Measurements from ENCODE around the gene PIK3R4.
A peak's percentile ranks its signal among the peaks of the same experiment; 100 is the strongest.

Gene PIK3R4

GRCh38 chr3:130739848-130740247 lies 6.8 kb downstream of the PIK3R4 start:
- DNase-seq: no peak

GRCh38 chr3:130738241-130738640 lies 8.4 kb downstream of the PIK3R4 start:
- no peak for DNase-seq

DNA sequence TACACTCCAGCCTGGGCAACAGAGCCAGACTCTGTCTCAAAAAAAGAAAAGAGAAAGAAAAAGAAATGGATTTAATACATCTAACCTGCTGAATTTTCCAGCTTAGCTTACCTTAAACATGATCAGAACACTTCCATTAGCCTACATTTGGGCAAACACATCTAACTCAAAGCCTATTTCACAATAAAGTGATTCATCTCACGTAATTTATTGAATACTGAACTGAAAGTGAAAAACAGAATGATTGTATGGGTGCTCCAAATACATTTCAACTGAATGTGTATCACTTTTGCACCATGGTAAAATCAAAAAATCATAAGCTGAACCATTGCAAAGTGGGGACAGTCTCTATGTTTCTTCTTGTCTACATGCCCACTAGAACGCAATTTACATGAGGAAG lies 9.0 kb downstream of the PIK3R4 start:
- peak; percentile 65 for DNase-seq

- no peak for DNase-seq
These were observed 13.3 kb downstream of the PIK3R4 start for GRCh38 chr3:130733236-130733875.

GRCh38 chr3:130732501-130732900 lies 14.1 kb downstream of the PIK3R4 start:
- DNase-seq: no peak

GRCh38 chr3:130731817-130732216 lies 14.8 kb downstream of the PIK3R4 start:
- DNase-seq: no peak

DNA sequence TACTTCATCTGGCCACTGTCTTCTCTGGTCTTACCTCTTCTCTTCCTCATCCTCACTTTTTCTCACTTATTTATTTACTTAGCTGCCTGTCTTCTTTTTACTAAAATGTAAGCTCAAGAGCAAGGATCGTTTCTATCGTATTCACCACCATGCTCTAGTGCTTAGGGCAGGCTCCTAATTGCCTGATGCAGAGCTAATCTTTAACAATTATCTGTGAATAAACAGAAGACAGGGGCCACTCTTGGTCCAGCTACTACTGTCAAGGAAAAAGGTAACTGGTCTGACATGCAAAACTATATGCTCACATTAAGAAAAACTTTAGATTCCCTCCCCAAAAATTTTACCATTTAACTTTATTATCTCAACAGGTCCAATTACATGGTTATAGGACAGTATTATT lies 17.5 kb downstream of the PIK3R4 start:
- no peak for DNase-seq

GRCh38 chr3:130728037-130728436 lies 18.6 kb downstream of the PIK3R4 start:
- no peak for DNase-seq

- no peak for DNase-seq
These were observed 20.9 kb downstream of the PIK3R4 start for GRCh38 chr3:130725746-130726145.

DNA sequence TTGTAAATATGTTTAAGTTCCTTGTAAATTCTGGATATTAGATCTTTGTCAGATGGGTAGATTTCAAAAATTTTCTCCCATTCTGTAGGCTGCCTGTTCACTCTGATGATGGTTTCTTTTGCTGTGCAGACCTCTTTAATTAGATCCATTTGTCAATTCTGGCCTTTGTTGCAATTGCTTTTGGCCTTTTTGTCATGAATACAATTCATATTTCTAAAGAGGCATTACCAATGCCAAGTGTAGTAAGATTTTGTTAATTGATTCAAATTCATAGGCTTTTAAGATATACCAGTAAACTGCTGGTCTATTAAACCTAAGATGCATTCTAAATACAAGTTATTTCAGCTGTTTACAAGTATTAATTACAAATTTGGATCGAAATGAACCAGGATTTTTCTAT lies 31.0 kb downstream of the PIK3R4 start:
- DNase-seq: no peak

DNA sequence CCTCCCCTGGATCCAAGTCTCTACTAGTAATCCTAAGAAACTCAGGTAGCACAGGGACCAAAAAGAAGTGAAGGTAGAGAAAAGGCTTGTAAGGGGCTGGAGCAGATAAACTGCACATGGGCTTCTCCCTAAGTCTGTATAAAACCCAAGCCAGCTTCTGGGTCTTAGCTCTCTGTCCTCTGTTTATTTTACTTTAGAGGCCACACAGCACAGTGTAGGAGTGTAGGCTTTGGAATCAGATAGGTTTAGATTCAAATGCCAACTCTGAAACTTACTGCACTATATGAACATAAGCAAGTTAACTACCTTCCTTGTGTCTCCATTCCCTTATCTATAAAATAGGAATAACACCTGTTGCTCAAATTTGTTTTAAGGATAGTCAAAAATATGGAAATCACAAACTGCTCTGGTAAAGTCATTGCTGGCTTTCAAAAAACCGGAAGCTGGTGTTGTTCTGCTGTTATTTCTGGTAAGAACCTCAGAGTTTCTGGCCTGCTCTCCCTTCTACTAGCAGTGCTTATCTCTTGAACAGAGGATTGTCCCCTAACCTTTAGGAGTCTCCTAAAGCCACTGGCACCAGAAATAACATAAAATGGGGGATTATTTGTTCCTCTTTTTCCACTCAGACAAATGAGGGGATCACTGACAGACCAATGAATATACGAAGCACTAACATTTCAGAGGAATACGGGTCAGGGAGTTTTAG lies 33.8 kb downstream of the PIK3R4 start:
- no peak for DNase-seq

- DNase-seq: no peak
These were observed 34.9 kb downstream of the PIK3R4 start for GRCh38 chr3:130711565-130712324.

GRCh38 chr3:130709671-130710070 lies 37.0 kb downstream of the PIK3R4 start:
- no peak for DNase-seq

DNA sequence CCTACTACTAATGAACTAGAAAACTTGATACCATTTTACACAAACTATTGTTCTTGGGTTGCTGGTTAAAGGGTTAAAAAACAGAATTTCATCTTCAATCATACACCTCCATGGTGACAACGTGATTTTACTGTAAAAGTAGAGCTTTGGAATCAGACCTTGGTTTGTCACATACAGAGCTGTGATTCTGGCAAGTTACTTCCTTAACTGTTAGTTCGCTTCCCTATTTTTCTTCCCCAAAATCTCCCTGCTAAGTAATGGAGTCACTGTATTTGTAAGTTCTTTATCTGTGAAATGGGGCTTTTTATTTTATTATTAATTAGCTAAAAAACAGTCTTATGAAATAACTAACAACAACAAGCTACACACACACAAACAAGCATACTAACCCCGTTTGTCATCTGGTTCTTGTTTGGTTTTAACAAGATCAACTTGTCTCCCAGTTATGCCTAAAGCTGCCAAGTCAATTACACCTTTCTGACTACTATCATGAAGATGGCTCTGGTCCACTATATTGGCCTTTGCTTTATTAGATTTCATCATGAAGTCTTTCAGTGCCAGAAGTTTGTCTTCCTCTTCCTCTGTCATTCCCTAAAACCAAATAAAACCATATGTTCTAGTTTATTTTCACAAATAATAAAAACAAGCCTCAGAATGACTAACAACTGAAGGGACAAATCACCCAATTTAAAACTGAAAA lies 38.6 kb downstream of the PIK3R4 start:
- DNase-seq: peak; percentile 73

GRCh38 chr3:130705501-130705900 lies 41.1 kb downstream of the PIK3R4 start:
- DNase-seq: no peak

GRCh38 chr3:130702985-130703384 lies 43.6 kb downstream of the PIK3R4 start:
- DNase-seq: no peak

DNA sequence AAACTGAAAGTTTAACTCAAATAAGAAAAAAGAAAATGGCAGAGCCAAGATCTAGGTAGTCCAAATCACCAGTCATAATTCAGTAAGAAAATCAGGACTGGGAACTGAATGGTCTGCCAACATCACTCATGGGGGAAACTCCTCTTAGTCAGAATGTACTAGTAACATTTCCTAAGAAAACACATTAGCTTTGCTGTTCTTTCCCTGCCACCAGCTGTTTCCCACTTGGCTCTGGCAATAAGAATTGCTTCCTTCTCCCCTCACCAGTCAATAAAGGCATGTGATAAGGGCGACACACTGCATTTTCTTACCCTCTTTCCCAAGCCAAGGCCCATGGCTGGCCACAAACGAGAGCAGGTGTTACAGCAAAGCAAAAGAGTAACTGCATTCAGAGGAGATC lies 46.1 kb downstream of the PIK3R4 start:
- DNase-seq: peak; percentile 4

DNA sequence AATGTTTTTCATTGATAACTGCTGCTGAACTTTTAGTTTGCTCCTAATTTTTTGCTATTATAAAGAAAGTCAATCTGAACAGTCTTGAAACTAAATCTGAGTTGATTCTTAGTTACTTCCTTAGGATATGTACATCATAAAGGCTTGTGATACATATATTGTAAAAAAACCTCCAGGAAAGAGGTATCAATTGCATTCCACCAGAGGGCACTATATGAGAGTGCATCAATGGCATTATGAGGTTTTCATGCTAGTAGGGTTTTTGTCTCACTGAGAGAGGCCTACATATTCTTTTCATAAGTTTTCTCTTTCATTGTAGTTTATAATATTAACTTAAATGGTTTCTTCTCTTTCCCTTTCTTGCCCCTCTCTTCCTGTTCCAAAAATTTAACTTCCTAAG lies 46.9 kb downstream of the PIK3R4 start:
- peak; percentile 56 for DNase-seq

DNA sequence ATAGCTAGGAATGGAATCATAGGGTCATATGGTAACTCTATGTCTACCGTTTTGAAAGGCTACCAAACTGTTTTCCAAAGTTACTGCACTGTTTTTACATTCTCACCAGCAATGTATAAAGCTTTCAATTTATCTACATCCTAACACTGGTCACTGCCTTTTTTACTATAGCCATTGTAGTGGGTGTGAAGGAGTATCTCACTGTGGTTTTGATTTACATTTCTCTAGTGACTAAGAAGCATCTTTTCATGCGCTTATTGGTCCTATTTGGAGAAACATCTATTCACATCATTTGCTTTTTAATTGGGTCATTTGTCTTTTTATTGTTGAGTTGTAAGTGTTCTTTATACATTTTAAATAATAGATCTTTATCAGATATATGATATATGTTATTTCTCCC lies 53.3 kb downstream of the PIK3R4 start:
- DNase-seq: no peak

- DNase-seq: no peak
These were observed 54.2 kb downstream of the PIK3R4 start for GRCh38 chr3:130692455-130692854.

DNA sequence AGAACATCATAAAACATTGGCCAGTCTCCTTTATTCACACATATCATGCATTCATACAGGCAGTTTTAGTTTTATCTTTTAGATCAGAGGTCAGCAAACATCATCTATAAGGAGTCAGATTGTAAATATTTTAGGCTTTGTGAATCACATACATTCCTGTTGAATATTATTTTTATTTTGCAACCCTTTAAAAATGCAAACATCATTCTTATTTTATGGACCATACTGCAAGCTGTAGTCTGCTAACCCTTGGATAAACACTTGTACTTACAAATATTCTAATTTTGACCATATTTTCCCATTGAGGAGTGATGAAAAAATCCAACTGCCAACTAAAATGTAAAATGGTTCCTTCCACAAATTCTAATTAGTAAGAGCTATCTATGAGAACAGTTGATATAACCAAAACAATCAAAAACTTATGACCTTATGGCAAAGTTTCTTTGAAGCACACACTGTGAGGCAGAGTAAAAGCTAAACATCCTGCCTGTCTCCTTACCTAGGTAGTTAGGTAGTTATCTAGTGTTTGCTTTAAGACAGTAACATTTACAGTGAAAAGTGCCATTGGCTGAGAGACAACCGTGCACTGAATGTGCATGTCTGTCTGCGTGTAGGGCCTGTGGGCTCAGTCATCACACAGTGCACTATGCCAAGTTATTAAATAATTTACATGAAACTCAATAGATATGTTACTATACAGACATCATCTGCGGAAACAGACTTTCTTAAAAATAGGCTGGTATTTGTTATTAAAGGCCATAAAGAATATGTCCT lies 57.7 kb downstream of the PIK3R4 start:
- DNase-seq: no peak

DNA sequence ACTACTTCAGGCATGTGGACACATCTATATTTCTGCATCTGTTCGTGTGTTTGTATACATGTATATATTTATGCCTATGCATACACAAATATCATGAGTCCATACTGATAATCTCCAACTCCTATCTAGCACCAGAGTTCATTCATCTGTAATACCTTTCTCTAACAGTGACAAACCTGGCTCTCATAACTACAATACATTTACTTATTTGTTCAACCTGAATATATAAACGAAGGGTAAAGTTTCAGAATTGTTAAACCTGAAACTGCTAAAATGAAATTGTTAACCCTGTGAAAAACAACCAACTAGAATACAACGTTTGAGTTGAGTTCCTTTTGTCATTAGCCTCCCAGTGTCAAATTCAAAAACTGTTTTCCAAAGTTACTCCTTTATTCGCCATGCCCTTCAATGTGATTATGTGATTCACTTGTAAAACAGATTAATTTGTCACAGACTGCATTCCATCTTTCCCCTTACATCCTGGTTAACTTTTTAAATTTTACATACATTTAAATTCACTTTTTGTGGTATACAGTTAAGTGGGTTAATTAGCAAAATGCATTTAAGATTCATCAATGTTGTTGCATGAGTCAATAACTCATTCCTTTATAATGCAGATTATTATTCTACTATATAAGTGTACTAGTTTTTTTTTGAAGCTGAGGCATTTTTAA lies 58.5 kb downstream of the PIK3R4 start:
- no peak for DNase-seq
